ENCODE measurements around the gene PAX3.

Gene PAX3

GRCh38 chr2:222309766-222310165 lies 11.0 kb upstream of the PAX3 start:
- Histone ChIP-seq H3K27me3 (ENCODE audit: insufficient read depth, insufficient read length) (peaks cover 100% of the 10 kb centered on the region), H3K9ac (ENCODE audit: insufficient read length, low read depth) (no peak overlapping the region), H3K36me3 (ENCODE audit: insufficient read depth, insufficient read length, low read length) (no peaks in the 10 kb centered on the region), H3K4me1 (ENCODE audit: insufficient read depth, insufficient read length) (peaks cover 17% of the 10 kb centered on the region), H3K9me3 (ENCODE audit: insufficient read depth, low read length) (no peaks in the 10 kb centered on the region), H3K4me3 (ENCODE audit: insufficient read length, low read depth) (no peak overlapping the region)
- no peak for DNase-seq (ENCODE audit: low read depth, low spot score)
- TF ChIP-seq ZNF274 (IDR thresholded peaks at IDR 0.05; ENCODE audit: low read depth, low read length): no peak
- peak; percentile 75 for TF ChIP-seq SUZ12 (IDR thresholded peaks at IDR 0.05; ENCODE audit: extremely low read depth, insufficient read depth, insufficient read length)

DNA sequence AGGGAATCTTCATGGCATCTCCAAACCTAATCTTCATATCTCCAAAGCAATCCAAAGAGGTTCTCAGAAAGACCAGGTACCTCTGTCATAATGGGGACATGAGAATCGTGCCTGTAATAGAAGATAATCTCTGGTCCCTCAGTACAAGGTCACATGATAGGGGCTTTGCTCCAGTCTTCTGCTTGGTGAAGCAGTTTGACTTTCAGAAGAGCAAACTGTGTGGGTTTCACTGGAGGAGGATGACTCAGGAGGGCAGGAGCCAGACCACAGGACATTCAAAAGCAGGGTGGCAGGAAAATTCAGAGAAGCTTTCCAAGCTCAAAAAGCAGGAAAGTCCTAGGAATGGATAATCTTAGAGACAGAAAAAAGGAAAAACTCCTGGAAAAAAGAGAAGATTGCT lies 10.6 kb upstream of the PAX3 start:
- peaks cover 100% of the 10 kb centered on the region for H3K27me3 ChIP-seq (ENCODE audit: insufficient read depth, insufficient read length)
- H3K4me1 ChIP-seq (ENCODE audit: insufficient read depth, insufficient read length): peaks cover 17% of the 10 kb centered on the region
- no peak overlapping the region for H3K9ac ChIP-seq (ENCODE audit: insufficient read length, low read depth)
- H3K4me3 ChIP-seq (ENCODE audit: insufficient read length, low read depth): no peak overlapping the region
- no peak for TF ChIP-seq ZNF274 (IDR thresholded peaks at IDR 0.05; ENCODE audit: low read depth, low read length)
- TF ChIP-seq SUZ12 (IDR thresholded peaks at IDR 0.05; ENCODE audit: extremely low read depth, insufficient read depth, insufficient read length): no peak
- TF ChIP-seq YY1 (IDR thresholded peaks at IDR 0.05; ENCODE audit: insufficient read depth, insufficient read length): no peak
- no peaks in the 10 kb centered on the region for H3K9me3 ChIP-seq (ENCODE audit: insufficient read depth, low read length)
- no peak for DNase-seq (ENCODE audit: low read depth, low spot score)
- no peaks in the 10 kb centered on the region for H3K36me3 ChIP-seq (ENCODE audit: insufficient read depth, insufficient read length, low read length)

- H3K36me3 ChIP-seq (ENCODE audit: insufficient read depth, insufficient read length, low read length): no peaks in the 10 kb centered on the region
- H3K9me3 ChIP-seq (ENCODE audit: insufficient read depth, low read length): no peaks in the 10 kb centered on the region
- DNase-seq (ENCODE audit: low read depth, low spot score): no peak
- TF ChIP-seq SUZ12 (IDR thresholded peaks at IDR 0.05; ENCODE audit: extremely low read depth, insufficient read depth, insufficient read length) (no peak), ZNF274 (IDR thresholded peaks at IDR 0.05; ENCODE audit: low read depth, low read length) (no peak), YY1 (IDR thresholded peaks at IDR 0.05; ENCODE audit: insufficient read depth, insufficient read length) (no peak)
- H3K9ac ChIP-seq (ENCODE audit: insufficient read length, low read depth): no peak overlapping the region
- no peak overlapping the region for H3K4me3 ChIP-seq (ENCODE audit: insufficient read length, low read depth)
- H3K4me1 ChIP-seq (ENCODE audit: insufficient read depth, insufficient read length): peaks cover 17% of the 10 kb centered on the region
- H3K27me3 ChIP-seq (ENCODE audit: insufficient read depth, insufficient read length): peaks cover 100% of the 10 kb centered on the region
Measured at GRCh38 chr2:222307978-222308730, 9.4 kb upstream of the PAX3 start.

- no peak for DNase-seq (ENCODE audit: low read depth, low spot score)
- Histone ChIP-seq H3K9ac (ENCODE audit: insufficient read length, low read depth) (no peak overlapping the region), H3K36me3 (ENCODE audit: insufficient read depth, insufficient read length, low read length) (no peaks in the 10 kb centered on the region), H3K27me3 (ENCODE audit: insufficient read depth, insufficient read length) (peaks cover 100% of the 10 kb centered on the region), H3K4me3 (ENCODE audit: insufficient read length, low read depth) (peak overlapping the region; percentile 24), H3K9me3 (ENCODE audit: insufficient read depth, low read length) (no peaks in the 10 kb centered on the region), H3K4me1 (ENCODE audit: insufficient read depth, insufficient read length) (peaks cover 16% of the 10 kb centered on the region)
- TF ChIP-seq ZNF274 (IDR thresholded peaks at IDR 0.05; ENCODE audit: low read depth, low read length) (no peak), SUZ12 (IDR thresholded peaks at IDR 0.05; ENCODE audit: extremely low read depth, insufficient read depth, insufficient read length) (no peak), YY1 (IDR thresholded peaks at IDR 0.05; ENCODE audit: insufficient read depth, insufficient read length) (no peak)
Measured at GRCh38 chr2:222307143-222307756, 8.5 kb upstream of the PAX3 start.

GRCh38 chr2:222306393-222307142 lies 7.8 kb upstream of the PAX3 start:
- peaks cover 16% of the 10 kb centered on the region for H3K4me1 ChIP-seq (ENCODE audit: insufficient read depth, insufficient read length)
- DNase-seq (ENCODE audit: low read depth, low spot score): no peak
- H3K27me3 ChIP-seq (ENCODE audit: insufficient read depth, insufficient read length): peaks cover 100% of the 10 kb centered on the region
- H3K36me3 ChIP-seq (ENCODE audit: insufficient read depth, insufficient read length, low read length): no peaks in the 10 kb centered on the region
- H3K4me3 ChIP-seq (ENCODE audit: insufficient read length, low read depth): peak overlapping the region; percentile 24
- no peak overlapping the region for H3K9ac ChIP-seq (ENCODE audit: insufficient read length, low read depth)
- no peaks in the 10 kb centered on the region for H3K9me3 ChIP-seq (ENCODE audit: insufficient read depth, low read length)
- TF ChIP-seq SUZ12 (IDR thresholded peaks at IDR 0.05; ENCODE audit: extremely low read depth, insufficient read depth, insufficient read length): peak; percentile 97
- no peak for TF ChIP-seq YY1 (IDR thresholded peaks at IDR 0.05; ENCODE audit: insufficient read depth, insufficient read length)
- no peak for TF ChIP-seq ZNF274 (IDR thresholded peaks at IDR 0.05; ENCODE audit: low read depth, low read length)

GRCh38 chr2:222305516-222306392 lies 7.0 kb upstream of the PAX3 start:
- Histone ChIP-seq H3K4me3 (ENCODE audit: insufficient read length, low read depth) (peak overlapping the region; percentile 24), H3K27me3 (ENCODE audit: insufficient read depth, insufficient read length) (peaks cover 100% of the 10 kb centered on the region), H3K9me3 (ENCODE audit: insufficient read depth, low read length) (no peaks in the 10 kb centered on the region), H3K9ac (ENCODE audit: insufficient read length, low read depth) (no peak overlapping the region), H3K36me3 (ENCODE audit: insufficient read depth, insufficient read length, low read length) (no peaks in the 10 kb centered on the region), H3K4me1 (ENCODE audit: insufficient read depth, insufficient read length) (peaks cover 16% of the 10 kb centered on the region)
- no peak for DNase-seq (ENCODE audit: low read depth, low spot score)
- TF ChIP-seq SUZ12 (IDR thresholded peaks at IDR 0.05; ENCODE audit: extremely low read depth, insufficient read depth, insufficient read length): peak; percentile 95
- TF ChIP-seq ZNF274 (IDR thresholded peaks at IDR 0.05; ENCODE audit: low read depth, low read length): no peak
- TF ChIP-seq YY1 (IDR thresholded peaks at IDR 0.05; ENCODE audit: insufficient read depth, insufficient read length): no peak
